WI38 (cell line): ENCODE results near the gene PPP1CA.
A peak's percentile ranks its signal among the peaks of the same experiment; 100 is the strongest.

Experiments
- H3K4me3 ChIP-seq: 2 replicates; pipeline ENCODE4 v1.5.1; 2011; ENCODE audit warnings: low read depth, mild to moderate bottlenecking, control low read depth, low read length
- TF ChIP-seq, protein P1 (sequence below): IDR thresholded peaks from 2 replicates; pipeline ENCODE4 v1.5.1; 2012; ENCODE audit warnings: low read depth, mild to moderate bottlenecking, control low read depth, low read length

PPP1CA gene

DNA sequence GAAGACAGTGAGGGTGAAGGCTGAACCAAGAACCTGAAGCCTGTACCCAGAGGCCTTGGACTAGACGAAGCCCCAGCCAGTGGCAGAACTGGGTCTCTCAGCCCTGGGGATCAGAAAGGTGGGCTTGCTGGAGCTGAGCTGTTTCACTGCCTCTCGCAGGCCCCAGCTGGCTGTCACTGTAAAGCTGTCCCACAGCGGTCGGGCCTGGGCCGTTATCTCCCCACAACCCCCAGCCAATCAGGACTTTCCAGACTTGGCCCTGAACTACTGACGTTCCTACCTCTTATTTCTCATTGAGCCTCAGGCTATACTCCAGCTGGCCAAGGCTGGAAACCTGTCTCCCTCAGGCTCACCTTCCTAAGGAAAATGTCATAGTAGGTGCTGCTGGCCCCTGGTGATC is 4.1 kb downstream of the PPP1CA start:
- H3K4me3 ChIP-seq: no peak overlapping the region
- TF ChIP-seq, protein P1, sequence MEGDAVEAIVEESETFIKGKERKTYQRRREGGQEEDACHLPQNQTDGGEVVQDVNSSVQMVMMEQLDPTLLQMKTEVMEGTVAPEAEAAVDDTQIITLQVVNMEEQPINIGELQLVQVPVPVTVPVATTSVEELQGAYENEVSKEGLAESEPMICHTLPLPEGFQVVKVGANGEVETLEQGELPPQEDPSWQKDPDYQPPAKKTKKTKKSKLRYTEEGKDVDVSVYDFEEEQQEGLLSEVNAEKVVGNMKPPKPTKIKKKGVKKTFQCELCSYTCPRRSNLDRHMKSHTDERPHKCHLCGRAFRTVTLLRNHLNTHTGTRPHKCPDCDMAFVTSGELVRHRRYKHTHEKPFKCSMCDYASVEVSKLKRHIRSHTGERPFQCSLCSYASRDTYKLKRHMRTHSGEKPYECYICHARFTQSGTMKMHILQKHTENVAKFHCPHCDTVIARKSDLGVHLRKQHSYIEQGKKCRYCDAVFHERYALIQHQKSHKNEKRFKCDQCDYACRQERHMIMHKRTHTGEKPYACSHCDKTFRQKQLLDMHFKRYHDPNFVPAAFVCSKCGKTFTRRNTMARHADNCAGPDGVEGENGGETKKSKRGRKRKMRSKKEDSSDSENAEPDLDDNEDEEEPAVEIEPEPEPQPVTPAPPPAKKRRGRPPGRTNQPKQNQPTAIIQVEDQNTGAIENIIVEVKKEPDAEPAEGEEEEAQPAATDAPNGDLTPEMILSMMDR: no peak

GRCh38 chr11:67396587-67397389 is 4.9 kb downstream of the PPP1CA start:
- no peak overlapping the region for H3K4me3 ChIP-seq
- TF ChIP-seq, protein P1: no peak

- TF ChIP-seq, protein P1: no peak
- no peak overlapping the region for H3K4me3 ChIP-seq
Measured at GRCh38 chr11:67396259-67396581, 5.4 kb downstream of the PPP1CA start.

- TF ChIP-seq, protein P1: no peak
Measured at GRCh38 chr11:67395555-67396258, 6.0 kb downstream of the PPP1CA start.

DNA sequence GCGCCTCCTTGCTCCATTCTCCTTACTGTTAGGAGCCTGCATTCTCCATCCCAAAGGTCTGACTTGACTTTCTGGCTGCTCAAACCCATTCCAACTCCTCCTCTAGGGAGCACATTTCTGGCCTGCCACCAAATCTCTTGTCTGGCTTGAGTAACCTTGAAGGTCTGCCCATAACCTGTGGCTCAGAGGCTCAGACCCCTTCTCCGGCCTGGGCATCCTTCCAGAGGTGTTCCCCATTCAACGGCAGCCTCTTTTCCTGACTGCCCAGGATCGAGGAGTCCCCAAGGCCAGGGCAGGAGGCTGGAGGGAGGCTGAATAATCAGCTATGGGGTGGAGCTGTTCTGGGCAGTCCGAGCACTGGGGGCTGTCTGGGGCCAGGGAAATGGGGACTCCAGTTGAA is 7.7 kb downstream of the PPP1CA start:
- no peak overlapping the region for H3K4me3 ChIP-seq
- TF ChIP-seq, protein P1: no peak

More at GRCh38 chr11:67395555-67396258, 6.0 kb downstream of the PPP1CA start:
- no peak overlapping the region for H3K4me3 ChIP-seq

GRCh38 chr11:67393437-67393836 is 8.2 kb downstream of the PPP1CA start:
- no peak overlapping the region for H3K4me3 ChIP-seq
- TF ChIP-seq, protein P1: no peak

DNA sequence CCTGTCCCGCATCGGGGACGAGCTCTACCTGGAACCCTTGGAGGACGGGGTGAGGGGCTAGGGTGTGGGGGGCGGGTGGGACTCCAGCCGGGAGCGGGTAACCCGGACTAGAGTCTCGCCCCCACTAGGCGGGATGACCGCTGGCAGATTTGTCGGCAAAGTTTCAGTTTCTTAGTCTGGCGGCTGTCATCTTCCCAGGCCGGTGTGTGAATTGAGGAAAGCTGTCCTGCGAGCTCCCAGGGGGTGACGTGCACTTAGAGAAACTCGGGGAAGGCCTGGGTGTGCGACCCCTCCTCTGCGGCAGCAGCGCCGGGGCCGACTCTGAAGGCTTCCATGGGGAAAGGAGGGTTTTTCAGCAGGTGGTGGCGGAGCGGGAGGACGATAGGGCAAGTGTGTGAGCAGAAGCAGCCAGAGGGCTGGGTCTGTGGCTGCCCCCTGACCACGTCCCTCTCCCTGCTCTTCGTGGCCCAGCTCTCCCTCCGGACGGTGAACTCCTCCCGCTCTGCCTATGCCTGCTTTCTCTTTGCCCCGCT is 9.4 kb downstream of the PPP1CA start:
- peak overlapping the region; percentile 83 for H3K4me3 ChIP-seq
- TF ChIP-seq, protein P1: no peak
